GM10266 (cell line): ENCODE results near the gene PHOSPHO1.

Experiments
- DNase-seq: peaks from one replicate; pipeline ENCODE4 v3.0.0; 2012; ENCODE audit errors: extremely low spot score
- TF ChIP-seq, protein P1 (sequence below): IDR thresholded peaks from 2 replicates; pipeline ENCODE4 v1.5.1; 2012; ENCODE audit warnings: mild to moderate bottlenecking, low read depth; ENCODE audit not compliant: control insufficient read depth, insufficient read depth; ENCODE audit errors: missing control alignments

Gene PHOSPHO1

DNA sequence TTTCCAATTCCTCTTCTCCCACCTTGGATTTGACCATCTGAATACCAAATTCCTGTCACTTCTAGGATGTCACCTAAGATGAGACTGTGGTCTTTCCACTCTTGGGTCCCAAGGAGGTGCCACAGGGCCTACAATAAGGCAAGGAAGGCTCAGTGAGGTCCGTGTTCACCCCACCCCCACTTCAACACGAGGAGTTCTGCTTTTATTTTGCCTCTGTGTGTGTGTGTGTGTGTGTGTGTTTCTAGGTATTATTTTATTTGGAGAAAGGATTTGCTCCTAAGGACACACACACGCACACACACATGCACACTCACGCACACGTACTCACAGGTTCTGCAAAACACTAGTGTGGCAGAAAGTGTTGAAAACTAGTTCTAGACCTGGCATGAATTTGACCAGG lies 24.5 kb upstream of the PHOSPHO1 start:
- TF ChIP-seq, protein P1, sequence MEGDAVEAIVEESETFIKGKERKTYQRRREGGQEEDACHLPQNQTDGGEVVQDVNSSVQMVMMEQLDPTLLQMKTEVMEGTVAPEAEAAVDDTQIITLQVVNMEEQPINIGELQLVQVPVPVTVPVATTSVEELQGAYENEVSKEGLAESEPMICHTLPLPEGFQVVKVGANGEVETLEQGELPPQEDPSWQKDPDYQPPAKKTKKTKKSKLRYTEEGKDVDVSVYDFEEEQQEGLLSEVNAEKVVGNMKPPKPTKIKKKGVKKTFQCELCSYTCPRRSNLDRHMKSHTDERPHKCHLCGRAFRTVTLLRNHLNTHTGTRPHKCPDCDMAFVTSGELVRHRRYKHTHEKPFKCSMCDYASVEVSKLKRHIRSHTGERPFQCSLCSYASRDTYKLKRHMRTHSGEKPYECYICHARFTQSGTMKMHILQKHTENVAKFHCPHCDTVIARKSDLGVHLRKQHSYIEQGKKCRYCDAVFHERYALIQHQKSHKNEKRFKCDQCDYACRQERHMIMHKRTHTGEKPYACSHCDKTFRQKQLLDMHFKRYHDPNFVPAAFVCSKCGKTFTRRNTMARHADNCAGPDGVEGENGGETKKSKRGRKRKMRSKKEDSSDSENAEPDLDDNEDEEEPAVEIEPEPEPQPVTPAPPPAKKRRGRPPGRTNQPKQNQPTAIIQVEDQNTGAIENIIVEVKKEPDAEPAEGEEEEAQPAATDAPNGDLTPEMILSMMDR: no peak
- DNase-seq: no peak

DNA sequence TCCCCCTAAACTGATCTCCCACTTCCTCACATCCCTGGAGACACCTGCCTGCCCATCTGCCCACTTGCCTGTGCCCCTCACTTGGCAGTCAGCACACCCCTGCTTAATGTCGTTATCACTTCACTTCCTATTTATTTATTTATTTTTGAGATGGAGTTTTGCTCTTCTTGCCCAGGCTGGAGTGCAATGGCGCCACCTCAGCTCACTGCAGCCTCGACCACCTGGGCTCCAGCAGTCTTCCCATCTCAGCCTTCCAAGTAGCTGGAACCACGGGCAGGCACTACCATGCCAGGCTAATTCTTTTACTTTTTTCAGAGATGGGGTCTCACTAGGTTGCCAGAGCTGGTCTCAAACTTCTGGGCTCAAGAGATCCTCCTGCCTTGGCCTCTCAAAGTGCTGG lies 23.5 kb upstream of the PHOSPHO1 start:
- DNase-seq: no peak
- TF ChIP-seq, protein P1: no peak

DNA sequence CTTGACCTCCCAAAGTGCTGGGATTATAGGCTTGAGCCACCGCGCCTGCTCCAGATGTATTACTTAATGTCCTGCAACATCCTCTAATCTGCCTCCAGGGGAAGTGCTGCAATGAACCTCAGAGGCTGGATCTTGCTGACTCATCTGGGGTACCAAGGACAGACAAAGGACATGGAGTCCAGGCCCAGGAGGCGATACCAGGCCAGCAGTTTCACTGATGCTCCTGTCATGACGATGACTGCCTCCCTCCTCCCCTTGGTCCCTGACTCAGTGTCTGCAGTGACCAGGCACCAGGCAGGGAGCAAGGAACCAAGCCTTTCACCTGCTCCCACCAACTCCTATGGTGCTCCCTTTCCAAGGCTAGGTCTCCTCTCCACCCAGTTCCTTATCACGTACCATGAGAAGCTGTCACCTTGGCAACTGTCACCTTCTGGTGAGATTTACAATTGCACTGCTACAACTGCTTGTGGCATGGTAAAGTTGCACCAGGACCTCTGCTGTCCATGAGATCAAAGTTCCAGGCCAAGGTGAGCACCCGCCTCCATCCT lies 21.6 kb upstream of the PHOSPHO1 start:
- no peak for DNase-seq
- TF ChIP-seq, protein P1: no peak

DNA sequence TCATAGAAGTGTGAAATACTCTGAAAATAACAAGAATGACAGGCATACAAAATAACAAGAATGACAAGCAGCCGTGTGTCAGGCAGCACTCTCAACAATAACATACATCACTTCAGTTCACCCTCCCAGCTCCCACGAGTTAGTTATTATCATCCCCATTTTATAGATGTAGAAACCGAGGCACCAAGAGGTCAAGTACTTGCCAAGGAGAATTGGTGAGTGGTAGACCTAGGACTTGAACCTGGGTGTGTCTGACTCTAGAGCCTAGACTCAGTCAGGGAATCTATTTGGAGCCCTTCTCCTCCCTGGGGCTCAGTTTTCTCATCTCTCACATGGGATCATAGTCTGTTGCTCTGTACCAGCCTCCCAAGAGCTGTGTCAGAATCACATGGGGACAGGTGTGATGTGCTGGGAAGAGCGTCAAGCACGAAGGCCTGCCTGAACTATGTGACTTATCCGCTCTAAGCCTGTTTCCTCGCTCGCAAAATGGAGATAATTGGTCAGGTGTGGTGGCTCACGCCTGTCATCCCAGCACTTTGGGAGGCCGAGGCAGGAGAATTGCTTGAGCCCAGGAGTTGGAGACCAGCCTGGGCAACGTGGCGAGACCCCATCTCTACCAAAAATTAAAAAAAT lies 19.4 kb upstream of the PHOSPHO1 start:
- TF ChIP-seq, protein P1: no peak
- DNase-seq: no peak

DNA sequence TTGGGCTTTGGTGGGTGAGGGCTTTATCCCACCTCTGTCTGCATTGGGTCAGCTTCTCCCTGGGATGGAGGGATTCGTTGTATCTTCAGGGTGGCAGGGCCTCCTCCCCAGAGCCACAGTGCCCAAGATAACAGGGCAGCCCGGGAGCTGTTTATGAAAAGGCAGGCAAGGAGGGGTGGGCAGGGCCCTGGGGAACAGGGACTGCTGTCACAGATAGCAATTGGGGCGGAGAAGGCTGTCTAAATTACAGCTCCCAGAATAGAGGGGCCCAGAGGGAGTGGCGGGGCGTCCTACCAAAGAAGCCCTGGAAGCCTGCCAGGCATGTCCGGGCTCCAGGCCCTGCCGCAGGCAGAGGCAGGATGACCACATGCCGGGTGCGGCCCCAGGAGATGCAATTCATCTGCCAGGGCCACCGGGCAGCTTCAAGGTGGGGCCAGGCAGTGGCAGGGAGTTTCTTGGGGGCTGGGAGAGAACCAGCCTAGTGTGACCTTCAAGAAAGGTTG lies 18.8 kb upstream of the PHOSPHO1 start:
- TF ChIP-seq, protein P1: no peak
- no peak for DNase-seq

DNA sequence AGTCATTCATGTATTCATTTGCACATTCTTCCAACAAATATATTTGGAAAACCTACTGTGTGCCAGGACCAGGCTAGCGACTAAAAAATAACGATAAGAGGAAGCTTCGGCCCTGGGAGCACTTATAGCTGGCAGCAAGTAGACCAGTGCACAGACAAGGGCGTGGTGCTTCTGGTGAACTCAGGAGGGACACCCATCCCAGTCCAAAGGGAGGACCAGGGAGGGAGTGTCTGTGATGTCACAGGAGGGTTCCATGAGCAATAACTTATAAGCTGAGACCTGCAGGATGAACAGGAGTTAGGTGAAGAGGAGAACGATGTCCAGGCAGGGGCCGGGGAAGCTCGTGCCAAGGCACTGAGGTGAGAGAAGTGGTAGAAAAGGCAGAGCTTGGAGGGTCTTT lies 17.4 kb upstream of the PHOSPHO1 start:
- no peak for DNase-seq
- TF ChIP-seq, protein P1: no peak

DNA sequence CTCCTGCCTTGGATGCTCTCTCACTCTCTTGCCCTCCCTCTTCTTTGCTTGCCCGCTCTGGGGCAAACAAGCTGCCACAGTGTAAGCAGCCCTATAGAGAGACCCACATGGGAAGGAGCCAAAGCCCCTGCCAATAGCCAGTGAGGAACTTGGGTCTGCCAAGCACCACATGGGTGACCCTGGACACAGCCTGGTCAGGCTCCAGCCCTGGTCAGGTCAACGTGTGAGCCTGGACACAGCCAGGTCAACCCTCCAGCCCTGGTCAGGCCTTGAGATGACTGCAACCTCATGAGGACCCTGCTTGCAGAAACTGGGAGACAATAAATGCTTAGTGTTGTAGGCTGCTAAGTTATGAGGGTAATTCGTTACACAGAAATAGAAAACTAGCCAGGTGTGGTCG lies 14.3 kb upstream of the PHOSPHO1 start:
- TF ChIP-seq, protein P1: no peak
- DNase-seq: no peak
